ENCODE data around the gene NAP1L5.

- no peak for TF ChIP-seq CTCF (conservative IDR thresholded peaks at IDR 0.05 in 1 of 2, IDR thresholded peaks at IDR 0.05 in 1 of 2; ENCODE audit: extremely low read depth in 1 of 2, insufficient read depth in 1 of 2, low read depth in 1 of 2, low read length in 2 of 2)
- TF ChIP-seq EZH2 (IDR thresholded peaks at IDR 0.05; ENCODE audit: borderline replicate concordance, low read length) = no peak
Measured at GRCh38 chr4:88728146-88728545, 30.5 kb upstream of the NAP1L5 start.
